ENCODE results near the gene BCL7C.
"Not testable (repeated sequence)": the region's sequence is repeated elsewhere in the genome, so short reads cannot be mapped to it uniquely, and the experiment has no call there.

The BCL7C gene

DNA sequence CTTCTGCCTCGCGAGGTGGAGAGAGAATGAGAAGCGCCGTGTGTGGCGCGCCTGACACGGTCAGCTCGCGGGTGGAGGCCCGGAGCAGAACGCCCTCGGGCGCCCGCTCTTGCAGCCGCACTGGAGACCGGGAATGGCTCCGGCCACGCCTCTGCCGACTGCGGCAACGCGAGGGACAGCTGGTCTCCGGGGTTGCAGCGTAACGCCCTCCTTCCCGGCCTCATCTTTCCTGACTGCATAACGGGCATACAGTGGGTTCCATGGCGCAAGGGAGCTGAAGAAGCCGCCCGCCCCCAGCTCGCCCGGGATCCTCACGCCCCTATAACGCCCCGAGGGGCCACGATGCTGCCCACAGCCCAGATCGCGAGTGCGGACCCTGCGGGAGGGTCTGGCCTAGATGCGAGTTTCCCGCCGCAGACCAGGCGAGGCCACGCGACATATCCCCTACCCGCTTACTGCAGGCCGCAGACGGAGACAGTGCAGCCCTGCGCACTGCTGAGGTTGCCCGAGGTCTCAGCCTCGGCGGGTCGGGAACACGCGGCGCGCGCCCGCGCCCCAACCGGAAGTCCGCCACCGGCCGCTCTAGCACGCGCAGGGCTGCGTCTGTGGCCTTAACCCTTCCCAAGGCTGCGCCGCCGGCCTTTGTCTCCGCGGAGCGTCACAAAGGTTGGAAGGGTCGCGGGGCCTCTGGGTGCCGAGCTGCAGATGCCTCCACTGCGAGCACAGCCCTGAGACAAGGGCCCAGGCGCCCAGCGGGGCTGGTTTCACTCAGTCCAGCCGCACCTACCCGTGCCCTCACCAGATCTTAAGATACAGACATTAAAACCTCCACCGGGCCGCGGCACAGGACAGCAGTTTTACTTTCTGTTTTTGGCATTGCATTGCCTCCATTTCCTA lies 18.8 kb downstream of the BCL7C start:
- DNase-seq (ENCODE audit: extremely low read depth, low read depth): peak; percentile 57
- TF ChIP-seq, protein P1, sequence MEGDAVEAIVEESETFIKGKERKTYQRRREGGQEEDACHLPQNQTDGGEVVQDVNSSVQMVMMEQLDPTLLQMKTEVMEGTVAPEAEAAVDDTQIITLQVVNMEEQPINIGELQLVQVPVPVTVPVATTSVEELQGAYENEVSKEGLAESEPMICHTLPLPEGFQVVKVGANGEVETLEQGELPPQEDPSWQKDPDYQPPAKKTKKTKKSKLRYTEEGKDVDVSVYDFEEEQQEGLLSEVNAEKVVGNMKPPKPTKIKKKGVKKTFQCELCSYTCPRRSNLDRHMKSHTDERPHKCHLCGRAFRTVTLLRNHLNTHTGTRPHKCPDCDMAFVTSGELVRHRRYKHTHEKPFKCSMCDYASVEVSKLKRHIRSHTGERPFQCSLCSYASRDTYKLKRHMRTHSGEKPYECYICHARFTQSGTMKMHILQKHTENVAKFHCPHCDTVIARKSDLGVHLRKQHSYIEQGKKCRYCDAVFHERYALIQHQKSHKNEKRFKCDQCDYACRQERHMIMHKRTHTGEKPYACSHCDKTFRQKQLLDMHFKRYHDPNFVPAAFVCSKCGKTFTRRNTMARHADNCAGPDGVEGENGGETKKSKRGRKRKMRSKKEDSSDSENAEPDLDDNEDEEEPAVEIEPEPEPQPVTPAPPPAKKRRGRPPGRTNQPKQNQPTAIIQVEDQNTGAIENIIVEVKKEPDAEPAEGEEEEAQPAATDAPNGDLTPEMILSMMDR (IDR thresholded peaks at IDR 0.05; ENCODE audit: low read depth, low read length): no peak; the same call in 1 of the 2 replicates

DNA sequence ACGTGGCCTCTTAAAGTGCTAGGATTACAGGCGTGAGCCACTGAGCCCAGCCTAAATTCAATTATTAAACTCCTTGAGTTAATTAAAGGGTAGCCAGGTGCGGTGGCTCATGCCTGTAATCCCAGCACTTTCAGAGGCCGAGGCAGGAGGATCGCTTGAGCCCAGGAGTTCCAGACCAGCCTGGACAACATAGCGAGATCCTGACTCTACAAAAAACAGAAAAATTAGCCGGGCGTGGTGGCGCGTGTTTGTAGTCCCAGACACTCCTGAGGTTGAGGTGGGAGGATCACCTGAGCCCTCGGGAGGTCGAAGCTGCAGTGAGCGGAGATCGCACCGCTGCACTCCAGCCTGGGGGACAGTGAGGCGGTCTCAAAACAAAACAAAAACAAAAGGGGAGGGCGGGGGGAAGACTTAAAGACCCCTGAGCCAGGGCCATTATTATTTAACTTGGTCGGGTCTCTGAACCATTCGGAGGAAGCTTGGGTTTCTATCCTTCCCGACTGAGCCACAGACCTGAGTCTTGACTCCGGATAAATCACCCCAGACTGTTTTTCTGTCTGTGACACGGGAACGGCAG lies 19.5 kb downstream of the BCL7C start:
- no peak for DNase-seq (ENCODE audit: extremely low read depth, low read depth)
- TF ChIP-seq, protein P1 (IDR thresholded peaks at IDR 0.05; ENCODE audit: low read depth, low read length): no peak

DNA sequence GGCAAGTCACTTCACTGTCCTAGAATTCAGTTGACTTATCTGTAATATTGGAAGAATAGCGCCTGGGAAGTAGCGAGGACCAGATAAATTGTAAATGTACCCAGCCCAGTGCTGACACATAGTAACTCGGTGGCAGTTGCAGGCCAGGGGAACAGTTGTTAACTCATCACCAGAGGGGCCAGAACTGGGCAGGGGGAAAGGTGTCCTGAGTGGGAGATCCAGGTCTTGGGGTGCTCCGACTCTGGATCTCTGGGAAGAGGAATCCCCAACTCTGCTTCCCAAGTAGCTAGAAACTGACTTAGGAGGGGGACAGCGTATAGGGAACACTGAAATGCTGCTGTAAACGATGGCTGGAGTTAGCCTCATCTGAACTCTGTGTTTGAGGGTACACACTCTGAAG lies 23.0 kb downstream of the BCL7C start:
- TF ChIP-seq, protein P1 (IDR thresholded peaks at IDR 0.05; ENCODE audit: low read depth, low read length): no peak

DNA sequence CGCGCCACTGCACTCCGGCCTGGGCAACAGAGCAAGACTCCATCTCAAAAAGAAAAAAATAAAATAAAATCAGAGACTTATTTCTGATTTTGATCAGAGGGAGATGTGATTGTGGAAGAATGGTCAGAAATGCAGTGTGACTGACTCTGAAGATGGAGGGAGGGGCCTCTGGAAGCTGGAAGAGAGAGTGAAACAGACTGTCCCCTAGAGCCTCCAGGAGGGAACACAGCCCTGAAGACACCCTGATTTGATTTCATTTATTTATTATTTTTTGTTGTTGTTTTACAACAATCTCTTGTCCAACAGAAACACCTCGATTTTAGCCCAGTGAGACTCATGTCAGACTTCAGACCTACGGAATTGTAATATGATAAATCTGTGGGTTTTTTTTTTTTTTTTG lies 26.1 kb downstream of the BCL7C start:
- DNase-seq (ENCODE audit: extremely low read depth, low read depth): no peak
- TF ChIP-seq, protein P1 (IDR thresholded peaks at IDR 0.05; ENCODE audit: low read depth, low read length): no peak; the same call in 1 of the 2 replicates

More for the DNA sequence above, 23.0 kb downstream of the BCL7C start:
- no peak for DNase-seq (ENCODE audit: extremely low read depth, low read depth)

DNA sequence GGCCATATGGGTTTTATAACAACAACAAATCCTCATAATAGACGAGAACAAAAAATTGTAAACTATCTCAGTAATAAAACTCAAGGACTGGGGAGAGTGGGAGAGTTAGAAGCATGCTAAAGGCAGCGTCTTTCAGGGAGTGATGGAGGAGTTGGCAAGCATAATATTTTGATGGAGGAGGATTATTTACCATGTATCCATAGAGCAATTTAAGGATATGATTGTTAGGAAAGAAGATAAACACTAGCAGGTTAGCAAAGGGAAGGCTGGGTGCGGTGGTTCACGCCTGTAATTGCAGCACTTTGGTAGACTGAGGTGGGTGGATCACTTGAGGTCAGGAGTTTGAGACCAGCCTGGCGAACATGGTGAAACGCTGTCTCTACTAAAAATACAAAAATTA lies 27.8 kb downstream of the BCL7C start:
- DNase-seq (ENCODE audit: extremely low read depth, low read depth): no peak
- TF ChIP-seq, protein P1 (IDR thresholded peaks at IDR 0.05; ENCODE audit: low read depth, low read length): no peak

DNA sequence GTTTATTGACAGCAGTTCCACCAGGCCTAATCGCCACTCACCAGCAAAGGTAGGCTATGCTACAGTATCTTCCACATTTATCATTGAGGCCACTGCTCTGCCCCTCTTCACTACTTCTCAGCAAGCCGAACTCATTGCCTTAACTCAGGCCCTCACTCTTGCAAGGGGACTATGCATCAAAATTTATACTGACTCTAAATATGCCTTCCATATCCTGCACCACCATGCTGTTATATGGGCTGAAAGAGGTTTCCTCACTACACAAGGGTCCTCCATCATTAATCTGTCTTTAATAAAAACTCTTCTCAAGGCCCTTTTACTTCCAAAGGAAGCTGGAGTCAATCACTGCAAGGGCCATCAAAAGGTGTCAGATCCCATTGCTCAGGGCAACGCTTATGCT lies 30.7 kb downstream of the BCL7C start:
- DNase-seq (ENCODE audit: extremely low read depth, low read depth): not testable (repeated sequence)

DNA sequence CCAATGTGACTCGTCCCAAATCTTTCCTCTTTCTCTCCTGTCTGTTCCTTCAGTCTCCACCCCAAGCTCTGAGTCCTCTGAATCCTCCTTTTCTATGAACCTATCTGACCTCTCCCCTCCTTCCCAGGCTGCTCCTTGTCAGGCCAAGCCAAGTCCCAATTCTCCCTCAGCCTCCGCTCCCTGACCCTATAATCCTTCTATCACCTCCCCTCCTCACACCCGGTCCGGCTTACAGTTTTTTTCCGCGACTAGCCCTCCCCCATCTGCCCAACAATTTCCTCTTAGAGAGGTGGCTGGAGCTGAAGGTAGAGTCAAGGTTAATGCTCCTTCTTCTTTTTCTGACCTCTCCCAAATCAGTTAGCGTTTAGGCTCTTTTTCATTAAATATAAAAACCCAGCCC lies 33.1 kb downstream of the BCL7C start:
- DNase-seq (ENCODE audit: extremely low read depth, low read depth): not testable (repeated sequence)

DNA sequence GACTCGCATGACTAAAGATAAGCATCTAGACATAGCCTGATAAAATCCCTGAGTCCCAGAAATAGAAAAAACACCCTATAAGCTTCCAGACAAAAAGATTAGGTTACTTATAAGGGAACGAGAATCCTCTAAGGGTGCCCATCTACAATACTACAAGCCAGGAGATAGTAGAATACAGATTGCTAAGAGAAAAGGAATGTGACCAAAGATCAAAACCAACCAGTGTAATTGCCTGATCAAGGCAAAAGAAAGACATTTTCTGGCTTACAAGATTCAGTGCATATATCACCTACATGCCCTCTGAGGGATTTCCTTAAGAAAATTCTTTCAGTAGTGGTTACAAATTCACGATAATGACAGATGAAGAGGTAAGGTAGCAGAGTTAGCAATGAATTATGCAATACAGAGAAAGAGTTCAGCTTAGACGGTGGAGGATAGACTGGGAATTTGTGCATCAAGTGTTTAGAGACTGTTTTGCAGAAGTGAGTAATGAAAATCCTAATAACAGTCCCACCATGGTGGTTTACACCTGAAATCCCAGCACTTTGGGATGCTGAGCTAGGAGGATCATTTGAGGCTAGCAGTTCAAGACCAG lies 35.0 kb downstream of the BCL7C start:
- no peak for DNase-seq (ENCODE audit: extremely low read depth, low read depth)
- TF ChIP-seq, protein P1 (IDR thresholded peaks at IDR 0.05; ENCODE audit: low read depth, low read length): no peak

All from AG09319 (cell line).